ENCODE results near the gene EXOC3.

Gene EXOC3

GRCh38 chr5:476102-476813 lies 33.3 kb downstream of the EXOC3 start:
- no peaks in the 10 kb centered on the region for H3K9me3 ChIP-seq (ENCODE audit: control insufficient read depth, insufficient read depth, low read length)
- H3K4me3 ChIP-seq (ENCODE audit: low read length): no peak overlapping the region
- peaks cover 37% of the 10 kb centered on the region for H3K27me3 ChIP-seq (ENCODE audit: control insufficient read depth, insufficient read depth, low read length)
- DNase-seq (ENCODE audit: low read depth, low spot score): no peak
- no peaks in the 10 kb centered on the region for H3K36me3 ChIP-seq (ENCODE audit: control insufficient read depth, insufficient read depth, low read length)
- H3K27ac ChIP-seq (ENCODE audit: low read length): no peak overlapping the region
- peaks cover 1% of the 10 kb centered on the region; the same call in 1 of the 2 replicates for H3K4me1 ChIP-seq (ENCODE audit: control insufficient read depth, insufficient read depth, low read length)
- no CpG with 5 or more reads among the region's 51 CpGs for WGBS (ENCODE audit: insufficient coverage, insufficient read length)

GRCh38 chr5:476814-477175 lies 33.8 kb downstream of the EXOC3 start:
- Histone ChIP-seq H3K27me3 (ENCODE audit: control insufficient read depth, insufficient read depth, low read length) (peaks cover 37% of the 10 kb centered on the region), H3K36me3 (ENCODE audit: control insufficient read depth, insufficient read depth, low read length) (no peaks in the 10 kb centered on the region), H3K9me3 (ENCODE audit: control insufficient read depth, insufficient read depth, low read length) (no peaks in the 10 kb centered on the region), H3K4me3 (ENCODE audit: low read length) (no peak overlapping the region), H3K4me1 (ENCODE audit: control insufficient read depth, insufficient read depth, low read length) (peaks cover 1% of the 10 kb centered on the region; the same call in 1 of the 2 replicates), H3K27ac (ENCODE audit: low read length) (no peak overlapping the region)
- no CpG with 5 or more reads among the region's 9 CpGs for WGBS (ENCODE audit: insufficient coverage, insufficient read length)
- DNase-seq (ENCODE audit: low read depth, low spot score): no peak

GRCh38 chr5:477247-477646 lies 34.3 kb downstream of the EXOC3 start:
- Histone ChIP-seq H3K4me1 (ENCODE audit: control insufficient read depth, insufficient read depth, low read length) (peaks cover 1% of the 10 kb centered on the region; the same call in 1 of the 2 replicates), H3K27ac (ENCODE audit: low read length) (no peak overlapping the region), H3K36me3 (ENCODE audit: control insufficient read depth, insufficient read depth, low read length) (no peaks in the 10 kb centered on the region), H3K9me3 (ENCODE audit: control insufficient read depth, insufficient read depth, low read length) (no peaks in the 10 kb centered on the region), H3K4me3 (ENCODE audit: low read length) (no peak overlapping the region), H3K27me3 (ENCODE audit: control insufficient read depth, insufficient read depth, low read length) (peaks cover 37% of the 10 kb centered on the region)
- DNase-seq (ENCODE audit: low read depth, low spot score): no peak
- whole genome bisulfite sequencing (ENCODE audit: insufficient coverage, insufficient read length): no CpG with 5 or more reads among the region's 19 CpGs

DNA sequence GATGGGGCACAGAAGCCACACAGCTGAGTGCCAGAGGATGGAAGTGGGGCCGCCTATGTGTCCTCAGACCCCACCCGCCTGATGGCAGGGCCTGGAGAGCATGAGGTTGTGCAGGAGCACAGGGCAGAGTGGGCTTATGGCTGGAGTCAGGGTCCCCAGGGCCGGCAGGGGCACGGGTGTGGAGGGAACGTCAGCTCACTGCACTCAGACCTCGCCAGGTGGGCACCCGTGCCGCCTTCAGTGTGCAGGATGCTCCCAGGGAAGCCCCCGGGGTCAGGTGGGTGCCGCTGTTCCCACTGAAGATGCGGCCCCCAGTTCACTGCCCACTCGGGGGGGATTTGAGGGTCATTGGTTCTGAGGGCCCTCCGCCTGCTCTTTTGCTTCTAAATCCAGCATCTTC lies 34.9 kb downstream of the EXOC3 start:
- H3K36me3 ChIP-seq (ENCODE audit: control insufficient read depth, insufficient read depth, low read length): no peaks in the 10 kb centered on the region
- H3K9me3 ChIP-seq (ENCODE audit: control insufficient read depth, insufficient read depth, low read length): no peaks in the 10 kb centered on the region
- H3K27ac ChIP-seq (ENCODE audit: low read length): no peak overlapping the region
- H3K4me1 ChIP-seq (ENCODE audit: control insufficient read depth, insufficient read depth, low read length): peaks cover 1% of the 10 kb centered on the region; the same call in 1 of the 2 replicates
- no peak for DNase-seq (ENCODE audit: low read depth, low spot score)
- H3K4me3 ChIP-seq (ENCODE audit: low read length): no peak overlapping the region
- WGBS (ENCODE audit: insufficient coverage, insufficient read length): no CpG with 5 or more reads among the region's 13 CpGs
- H3K27me3 ChIP-seq (ENCODE audit: control insufficient read depth, insufficient read depth, low read length): peaks cover 37% of the 10 kb centered on the region

- H3K9me3 ChIP-seq (ENCODE audit: control insufficient read depth, insufficient read depth, low read length): no peaks in the 10 kb centered on the region
- H3K36me3 ChIP-seq (ENCODE audit: control insufficient read depth, insufficient read depth, low read length): no peaks in the 10 kb centered on the region
- no CpG with 5 or more reads among the region's 18 CpGs for WGBS (ENCODE audit: insufficient coverage, insufficient read length)
- no peak overlapping the region for H3K27ac ChIP-seq (ENCODE audit: low read length)
- peaks cover 36% of the 10 kb centered on the region for H3K27me3 ChIP-seq (ENCODE audit: control insufficient read depth, insufficient read depth, low read length)
- H3K4me3 ChIP-seq (ENCODE audit: low read length): no peak overlapping the region
- peaks cover 1% of the 10 kb centered on the region; the same call in 1 of the 2 replicates for H3K4me1 ChIP-seq (ENCODE audit: control insufficient read depth, insufficient read depth, low read length)
- DNase-seq (ENCODE audit: low read depth, low spot score): no peak
Observed at GRCh38 chr5:478369-478981, 35.5 kb downstream of the EXOC3 start.

- H3K4me3 ChIP-seq (ENCODE audit: low read length): no peak overlapping the region
- H3K9me3 ChIP-seq (ENCODE audit: control insufficient read depth, insufficient read depth, low read length): no peaks in the 10 kb centered on the region
- WGBS (ENCODE audit: insufficient coverage, insufficient read length): no CpG with 5 or more reads among the region's 18 CpGs
- no peak overlapping the region for H3K27ac ChIP-seq (ENCODE audit: low read length)
- peaks cover 31% of the 10 kb centered on the region for H3K27me3 ChIP-seq (ENCODE audit: control insufficient read depth, insufficient read depth, low read length)
- H3K4me1 ChIP-seq (ENCODE audit: control insufficient read depth, insufficient read depth, low read length): peaks cover 1% of the 10 kb centered on the region; the same call in 1 of the 2 replicates
- DNase-seq (ENCODE audit: low read depth, low spot score): no peak
- H3K36me3 ChIP-seq (ENCODE audit: control insufficient read depth, insufficient read depth, low read length): no peaks in the 10 kb centered on the region
Observed at GRCh38 chr5:478982-479535, 36.1 kb downstream of the EXOC3 start.

- DNase-seq (ENCODE audit: low read depth, low spot score): no peak
- Histone ChIP-seq H3K4me3 (ENCODE audit: low read length) (no peak overlapping the region), H3K27me3 (ENCODE audit: control insufficient read depth, insufficient read depth, low read length) (peaks cover 29% of the 10 kb centered on the region), H3K4me1 (ENCODE audit: control insufficient read depth, insufficient read depth, low read length) (peaks cover 1% of the 10 kb centered on the region; the same call in 1 of the 2 replicates), H3K9me3 (ENCODE audit: control insufficient read depth, insufficient read depth, low read length) (no peaks in the 10 kb centered on the region), H3K36me3 (ENCODE audit: control insufficient read depth, insufficient read depth, low read length) (no peaks in the 10 kb centered on the region), H3K27ac (ENCODE audit: low read length) (no peak overlapping the region)
- no CpG with 5 or more reads among the region's 34 CpGs for WGBS (ENCODE audit: insufficient coverage, insufficient read length)
Observed at GRCh38 chr5:479566-480319, 36.8 kb downstream of the EXOC3 start.

GRCh38 chr5:481347-481746 lies 38.4 kb downstream of the EXOC3 start:
- no CpG with 5 or more reads among the region's 23 CpGs for WGBS (ENCODE audit: insufficient coverage, insufficient read length)

DNA sequence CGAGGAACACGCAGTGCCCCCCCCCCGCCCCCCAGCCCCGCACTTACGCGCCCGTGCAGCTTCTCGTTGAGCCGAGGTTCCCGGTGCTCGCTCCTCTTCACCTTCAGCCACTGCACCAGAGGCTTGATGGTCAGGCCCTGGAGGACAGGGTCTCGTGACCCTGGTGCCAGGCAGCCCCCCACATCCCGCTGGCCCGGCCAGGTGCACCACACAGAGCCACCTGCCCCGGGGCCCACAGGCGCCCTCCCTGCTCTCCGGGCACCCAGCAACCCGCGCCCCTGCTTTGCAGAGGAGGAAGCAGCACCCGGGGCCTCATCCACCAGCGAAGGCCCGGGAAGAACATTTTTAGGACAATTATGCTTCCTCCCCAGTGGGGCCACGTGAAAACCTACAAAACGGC lies 39.0 kb downstream of the EXOC3 start:
- H3K4me1 ChIP-seq (ENCODE audit: control insufficient read depth, insufficient read depth, low read length): no peaks in the 10 kb centered on the region
- H3K9me3 ChIP-seq (ENCODE audit: control insufficient read depth, insufficient read depth, low read length): no peaks in the 10 kb centered on the region
- peaks cover 8% of the 10 kb centered on the region; the same call in 1 of the 2 replicates for H3K27me3 ChIP-seq (ENCODE audit: control insufficient read depth, insufficient read depth, low read length)
- H3K36me3 ChIP-seq (ENCODE audit: control insufficient read depth, insufficient read depth, low read length): no peaks in the 10 kb centered on the region
- DNase-seq (ENCODE audit: low read depth, low spot score): no peak
- no peak overlapping the region for H3K27ac ChIP-seq (ENCODE audit: low read length)
- no peak overlapping the region for H3K4me3 ChIP-seq (ENCODE audit: low read length)
- no CpG with 5 or more reads among the region's 24 CpGs for WGBS (ENCODE audit: insufficient coverage, insufficient read length)

More at GRCh38 chr5:481347-481746, 38.4 kb downstream of the EXOC3 start:
- H3K27ac ChIP-seq (ENCODE audit: low read length): no peak overlapping the region
- H3K4me3 ChIP-seq (ENCODE audit: low read length): no peak overlapping the region
- no peak for DNase-seq (ENCODE audit: low read depth, low spot score)
- H3K9me3 ChIP-seq (ENCODE audit: control insufficient read depth, insufficient read depth, low read length): no peaks in the 10 kb centered on the region
- H3K4me1 ChIP-seq (ENCODE audit: control insufficient read depth, insufficient read depth, low read length): no peaks in the 10 kb centered on the region
- H3K27me3 ChIP-seq (ENCODE audit: control insufficient read depth, insufficient read depth, low read length): peaks cover 13% of the 10 kb centered on the region; the same call in 1 of the 2 replicates
- H3K36me3 ChIP-seq (ENCODE audit: control insufficient read depth, insufficient read depth, low read length): no peaks in the 10 kb centered on the region

DNA sequence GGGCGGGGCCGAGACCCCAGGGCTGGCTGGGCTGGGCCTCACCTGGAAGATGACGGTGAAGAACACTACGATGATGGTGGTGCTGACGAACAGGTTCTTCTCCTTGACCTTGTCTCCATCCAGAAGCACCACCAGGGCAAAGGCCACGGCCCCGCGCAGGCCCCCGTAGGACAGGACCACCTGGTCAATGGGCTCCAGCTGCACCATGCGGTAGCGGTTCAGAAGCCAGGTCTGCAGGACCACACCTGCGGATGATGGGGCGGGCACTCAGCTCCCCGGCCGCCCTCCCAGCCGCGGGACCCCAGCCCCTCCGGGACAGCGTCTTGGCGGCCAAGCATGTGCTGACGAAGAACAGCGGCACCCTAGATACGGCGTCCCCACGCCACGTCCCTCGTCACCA lies 39.5 kb downstream of the EXOC3 start:
- no peak for DNase-seq (ENCODE audit: low read depth, low spot score)
- Histone ChIP-seq H3K27me3 (ENCODE audit: control insufficient read depth, insufficient read depth, low read length) (peaks cover 3% of the 10 kb centered on the region; the same call in 1 of the 2 replicates), H3K9me3 (ENCODE audit: control insufficient read depth, insufficient read depth, low read length) (no peaks in the 10 kb centered on the region), H3K4me1 (ENCODE audit: control insufficient read depth, insufficient read depth, low read length) (no peaks in the 10 kb centered on the region), H3K27ac (ENCODE audit: low read length) (no peak overlapping the region), H3K36me3 (ENCODE audit: control insufficient read depth, insufficient read depth, low read length) (no peaks in the 10 kb centered on the region), H3K4me3 (ENCODE audit: low read length) (no peak overlapping the region)
- WGBS (ENCODE audit: insufficient coverage, insufficient read length): no CpG with 5 or more reads among the region's 27 CpGs

Data from iPS DF 6.9 (cell line).